ENCODE results near the gene RSPRY1.

Gene RSPRY1

GRCh38 chr16:57185945-57186871, at the start of gene RSPRY1, which contains the start of gene PSME3IP1:
Gene RSPRY1 (plus strand): TSS chr16:57186329. CDS start chr16:57204659, 18,330 bp downstream.
Gene PSME3IP1 (minus strand): TSS chr16:57186039. CDS start chr16:57173854, 12,185 bp downstream.
- DNase-seq (ENCODE audit: low read depth): peak; percentile 93

- no peak for DNase-seq (ENCODE audit: low read depth)
These were observed 49.1 kb upstream of the RSPRY1 start for GRCh38 chr16:57137043-57137442.

- DNase-seq (ENCODE audit: low read depth): no peak
These were observed 48.4 kb upstream of the RSPRY1 start for GRCh38 chr16:57137566-57138273.

- no peak for DNase-seq (ENCODE audit: low read depth)
These were observed 47.7 kb upstream of the RSPRY1 start for GRCh38 chr16:57138281-57138935.

- DNase-seq (ENCODE audit: low read depth): no peak
These were observed 45.0 kb upstream of the RSPRY1 start for GRCh38 chr16:57140931-57141668.

GRCh38 chr16:57141822-57142631, 44.1 kb upstream of the RSPRY1 start:
- no peak for DNase-seq (ENCODE audit: low read depth)

- no peak for DNase-seq (ENCODE audit: low read depth)
These were observed 42.8 kb upstream of the RSPRY1 start for GRCh38 chr16:57143149-57143921.

- no peak for DNase-seq (ENCODE audit: low read depth)
These were observed 42.1 kb upstream of the RSPRY1 start for GRCh38 chr16:57144027-57144426.

- DNase-seq (ENCODE audit: low read depth): no peak
These were observed 40.8 kb upstream of the RSPRY1 start for GRCh38 chr16:57145046-57146021.

- DNase-seq (ENCODE audit: low read depth): no peak
These were observed 40.0 kb upstream of the RSPRY1 start for GRCh38 chr16:57146040-57146647.

GRCh38 chr16:57146735-57147134, 39.4 kb upstream of the RSPRY1 start:
- DNase-seq (ENCODE audit: low read depth): no peak

- no peak for DNase-seq (ENCODE audit: low read depth)
These were observed 38.5 kb upstream of the RSPRY1 start for GRCh38 chr16:57147381-57148221.

GRCh38 chr16:57148481-57148880, 37.6 kb upstream of the RSPRY1 start:
- DNase-seq (ENCODE audit: low read depth): no peak

GRCh38 chr16:57149391-57149790, 36.7 kb upstream of the RSPRY1 start:
- DNase-seq (ENCODE audit: low read depth): no peak

- no peak for DNase-seq (ENCODE audit: low read depth)
These were observed 35.3 kb upstream of the RSPRY1 start for GRCh38 chr16:57150682-57151330.

GRCh38 chr16:57151369-57151768, 34.8 kb upstream of the RSPRY1 start:
- no peak for DNase-seq (ENCODE audit: low read depth)

Measured in stimulated activated CD8-positive, alpha-beta memory T cell treated with anti-CD3 and anti-CD28 coated beads, Interleukin-4, amount 100 ng/mL, for 24 hours (primary cell).